Mesenteric fat pad (tissue), 1 donor: Measurements from ENCODE around the gene SLC16A12. TPM values are rescaled to one million over a fixed set of nuclear protein-coding genes. Genes with fewer than 3 reads are reported as not detected.
"Not testable (repeated sequence)": the region's sequence is repeated elsewhere in the genome, so short reads cannot be mapped to it uniquely, and the experiment has no call there.

ENCODE experiments used
- DNase-seq: peaks from one replicate; pipeline ENCODE4 v3.0.0-alpha.2; 2020; ENCODE audit warnings: low spot score
- total RNA-seq: library from RNA; stranded (reverse); fragmentation: NEBNext Ultra II Directional; extraction: Animal tissue kit (Norgen Biotek cat#: 25700); gene quantifications from one replicate; pipeline ENCODE4 v1.2.1, GENCODE V29; 2021
- donor health status: DM: yes; HTN: yes; CAD: no.

Gene SLC16A12
- total RNA-seq, 1 donor from 2014 or later: 0.22 TPM

DNA sequence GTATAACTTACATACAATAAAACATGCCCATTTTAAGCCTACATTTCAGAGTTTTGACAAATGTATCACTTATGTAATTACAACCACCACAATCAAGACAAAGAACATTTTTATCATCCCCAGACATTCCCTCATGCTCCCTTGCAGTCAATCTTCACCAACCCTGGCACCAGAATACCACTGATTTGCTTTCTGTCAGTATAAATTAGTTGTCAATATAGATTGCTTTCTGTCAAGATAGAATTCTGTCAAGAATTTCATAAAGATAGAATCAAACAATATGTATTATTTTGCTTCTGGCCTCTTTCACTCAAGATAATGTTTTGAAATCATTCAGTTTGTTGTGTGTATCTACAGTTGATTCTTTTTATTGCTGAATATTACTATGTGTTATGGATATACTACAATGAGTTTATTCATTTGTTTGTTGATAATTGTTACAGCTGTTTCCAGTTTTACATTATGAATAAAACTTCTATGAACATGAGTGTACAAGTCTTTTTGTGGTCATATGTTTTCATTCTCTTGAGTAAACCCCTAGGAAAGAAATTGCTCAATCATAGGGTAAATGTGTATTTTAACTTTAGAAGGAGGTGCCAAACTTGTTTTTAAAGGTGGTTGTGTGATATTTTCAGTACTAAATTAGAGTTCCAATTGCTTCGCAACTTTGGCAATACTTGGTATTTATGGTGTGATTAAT lies 64.1 kb downstream of the SLC16A12 start:
- no peak for DNase-seq

DNA sequence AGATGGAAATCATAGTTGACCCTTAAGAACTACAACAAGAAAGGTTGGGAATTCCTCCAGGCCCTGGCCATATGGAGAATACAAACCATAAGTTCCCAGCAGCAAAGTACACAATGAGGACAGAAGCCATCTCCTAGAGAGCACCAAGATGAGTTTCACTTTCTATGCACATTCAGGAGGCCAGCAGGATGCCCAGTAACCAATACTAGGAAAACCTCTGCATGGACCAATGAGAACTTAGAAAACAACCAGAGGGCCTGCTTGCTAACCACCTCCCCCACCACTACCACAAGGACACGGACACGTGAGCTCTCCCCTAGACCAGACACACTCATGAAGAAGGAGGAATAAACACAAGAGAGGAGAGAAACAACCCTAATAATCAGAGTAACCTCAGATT lies 64.8 kb downstream of the SLC16A12 start:
- DNase-seq: no peak

DNA sequence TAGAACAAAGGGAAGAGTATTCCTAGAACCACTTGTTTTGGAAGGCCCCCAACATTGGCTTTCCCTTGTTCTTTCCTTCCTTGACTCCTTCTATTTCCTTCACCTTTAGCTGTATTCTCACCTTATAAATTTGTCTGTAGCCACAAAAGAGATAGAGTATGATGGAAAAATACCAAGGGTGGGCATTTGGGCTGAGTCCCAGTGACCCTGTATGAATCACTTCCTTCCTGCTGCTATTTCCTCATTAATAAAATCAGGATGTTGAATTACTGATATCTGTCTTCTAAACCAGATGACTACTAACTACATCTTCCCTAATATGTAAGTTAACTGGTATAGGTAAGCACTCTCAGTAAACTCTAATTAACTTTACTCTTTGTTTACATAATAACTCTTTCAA lies 65.9 kb downstream of the SLC16A12 start:
- DNase-seq: no peak

DNA sequence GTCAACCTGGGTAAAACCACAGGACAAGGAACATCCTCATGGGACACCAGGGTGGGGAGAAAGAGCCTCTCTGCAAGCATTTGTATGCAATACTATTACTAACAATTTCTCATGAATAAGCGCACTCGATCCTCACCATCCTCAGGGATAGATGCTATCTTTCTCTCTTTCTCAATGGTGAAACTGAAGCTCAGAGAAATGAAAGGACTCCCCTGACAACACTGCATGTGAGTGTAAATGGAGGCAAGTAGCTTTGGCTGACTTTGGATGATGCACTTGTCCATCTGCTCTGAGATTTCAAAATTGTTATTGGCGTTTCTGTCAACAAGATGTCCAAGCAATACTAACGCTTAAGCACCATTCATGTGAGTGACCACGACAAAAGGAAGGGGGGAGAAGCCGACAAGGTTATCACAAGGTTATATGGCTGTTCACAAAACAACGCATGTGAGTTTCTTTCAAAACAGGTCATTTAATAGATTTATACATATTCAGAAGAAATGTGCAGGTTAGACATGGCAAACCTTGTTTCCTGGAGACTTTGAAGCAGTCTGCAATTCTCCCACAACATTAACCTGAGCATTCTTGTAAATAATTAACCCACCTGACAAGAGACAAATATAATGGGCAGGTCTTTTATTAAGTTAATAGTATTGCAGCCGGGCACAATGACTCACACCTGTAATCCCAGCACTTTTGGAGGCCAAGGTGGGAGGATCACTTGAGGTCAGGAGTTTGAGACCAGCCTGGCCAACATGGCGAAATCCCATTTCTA lies 67.0 kb downstream of the SLC16A12 start:
- DNase-seq: no peak

DNA sequence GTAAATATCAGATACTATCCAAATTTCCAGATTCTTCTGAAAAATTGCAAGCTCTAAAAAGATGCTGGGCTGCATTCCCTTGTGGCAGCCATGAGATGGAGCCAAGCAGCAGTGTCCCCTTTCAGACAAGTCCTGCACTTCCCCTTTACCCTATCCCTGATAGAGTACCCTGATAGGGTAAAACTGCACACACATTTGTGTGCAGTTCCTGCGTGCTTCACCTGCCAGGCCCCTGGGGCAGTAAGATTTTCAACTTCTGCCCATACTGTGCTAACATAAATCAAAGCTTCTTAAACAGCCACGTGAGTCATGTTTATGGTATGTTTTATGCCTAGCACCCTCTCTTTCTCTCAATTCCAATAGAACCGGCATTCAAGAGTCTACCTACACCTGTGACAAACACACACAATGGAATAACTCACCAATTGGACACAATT lies 68.8 kb downstream of the SLC16A12 start:
- no peak for DNase-seq

DNA sequence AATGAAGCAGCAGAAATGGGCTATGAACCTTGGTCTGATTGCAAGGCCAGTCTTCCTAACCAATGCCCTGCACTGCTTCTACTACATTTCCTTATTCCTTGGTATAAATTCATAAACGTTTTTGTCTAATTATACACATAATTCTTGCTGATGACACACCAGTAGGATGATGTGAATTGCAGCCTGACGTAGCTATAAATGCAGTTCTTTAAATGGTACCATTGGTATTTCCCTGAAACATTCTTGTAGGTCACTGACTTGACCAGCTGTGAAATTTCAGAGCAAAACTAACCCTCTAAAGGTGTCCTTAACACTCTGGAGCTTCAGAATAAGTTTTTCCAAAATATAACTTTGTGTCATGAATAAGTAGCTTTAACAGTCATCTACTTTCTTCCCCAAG lies 70.2 kb downstream of the SLC16A12 start:
- DNase-seq: no peak

DNA sequence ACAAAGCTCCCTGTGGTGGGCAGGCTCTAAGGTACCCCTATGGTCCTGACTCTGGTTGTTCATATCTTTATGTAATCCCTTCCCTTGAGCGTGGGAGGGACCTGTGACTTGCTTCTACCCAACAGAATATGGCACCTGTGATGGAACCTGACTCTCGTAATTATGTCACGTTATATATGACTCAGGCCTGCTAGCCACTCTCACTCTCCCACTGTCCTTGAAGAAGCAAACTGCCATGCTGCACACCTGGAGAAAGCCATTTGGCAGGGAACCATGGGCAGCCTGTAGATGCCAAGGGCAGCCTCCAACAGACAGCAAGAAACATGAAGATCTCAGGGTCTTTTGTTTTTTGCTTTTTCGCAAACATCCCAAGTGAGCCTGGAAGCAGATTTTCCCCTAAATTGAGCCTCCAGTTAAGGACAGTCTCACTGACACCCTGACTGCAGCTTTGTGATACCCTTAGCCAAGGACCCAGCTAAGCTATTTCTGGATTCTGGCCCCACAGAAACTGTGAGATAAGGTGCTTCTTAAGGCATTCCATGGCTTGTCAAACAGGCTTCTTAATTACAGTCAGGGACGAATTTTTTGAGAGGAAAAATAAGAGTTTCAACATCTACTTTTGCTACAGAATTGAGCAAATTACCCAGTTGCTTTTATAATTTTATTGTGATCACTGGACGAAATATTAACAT lies 71.4 kb downstream of the SLC16A12 start:
- DNase-seq: no peak

DNA sequence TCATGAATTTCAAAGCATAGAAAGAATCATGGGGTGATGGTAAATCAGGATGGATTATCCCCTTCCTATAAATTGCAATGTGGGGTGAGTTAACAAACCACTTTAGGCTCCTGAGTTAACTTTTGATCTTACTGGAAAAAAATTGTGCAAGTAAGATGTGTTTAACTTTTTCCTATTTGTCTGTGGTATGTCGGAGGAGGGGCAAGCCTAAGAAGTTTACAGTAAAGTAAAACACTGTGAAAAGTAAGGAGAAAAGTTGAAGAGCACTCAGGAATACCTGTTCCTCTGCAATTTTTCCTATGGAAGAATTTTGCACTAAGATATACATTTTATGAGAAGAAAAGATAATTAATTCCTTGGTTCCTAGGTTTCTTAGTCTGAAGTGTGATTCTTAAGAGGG lies 76.6 kb downstream of the SLC16A12 start:
- DNase-seq: no peak

DNA sequence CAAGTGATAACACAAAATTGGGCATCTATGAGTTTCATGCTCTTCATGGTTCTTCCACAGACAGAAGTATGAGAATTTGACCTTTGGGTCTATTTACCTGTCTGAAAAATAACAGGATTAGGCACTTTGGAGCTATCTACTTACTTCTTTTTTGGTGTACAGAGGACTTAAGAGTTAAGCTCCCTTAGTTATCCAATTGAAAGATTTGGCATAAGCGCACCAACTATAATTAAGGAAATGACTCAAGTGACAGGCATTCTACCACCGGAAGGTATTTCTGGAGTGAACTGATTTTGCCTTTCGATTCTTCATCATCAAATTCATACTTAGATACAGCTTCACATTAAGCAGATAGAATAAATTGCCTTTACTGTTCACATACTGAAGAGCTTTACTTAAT lies 77.1 kb downstream of the SLC16A12 start:
- no peak for DNase-seq

DNA sequence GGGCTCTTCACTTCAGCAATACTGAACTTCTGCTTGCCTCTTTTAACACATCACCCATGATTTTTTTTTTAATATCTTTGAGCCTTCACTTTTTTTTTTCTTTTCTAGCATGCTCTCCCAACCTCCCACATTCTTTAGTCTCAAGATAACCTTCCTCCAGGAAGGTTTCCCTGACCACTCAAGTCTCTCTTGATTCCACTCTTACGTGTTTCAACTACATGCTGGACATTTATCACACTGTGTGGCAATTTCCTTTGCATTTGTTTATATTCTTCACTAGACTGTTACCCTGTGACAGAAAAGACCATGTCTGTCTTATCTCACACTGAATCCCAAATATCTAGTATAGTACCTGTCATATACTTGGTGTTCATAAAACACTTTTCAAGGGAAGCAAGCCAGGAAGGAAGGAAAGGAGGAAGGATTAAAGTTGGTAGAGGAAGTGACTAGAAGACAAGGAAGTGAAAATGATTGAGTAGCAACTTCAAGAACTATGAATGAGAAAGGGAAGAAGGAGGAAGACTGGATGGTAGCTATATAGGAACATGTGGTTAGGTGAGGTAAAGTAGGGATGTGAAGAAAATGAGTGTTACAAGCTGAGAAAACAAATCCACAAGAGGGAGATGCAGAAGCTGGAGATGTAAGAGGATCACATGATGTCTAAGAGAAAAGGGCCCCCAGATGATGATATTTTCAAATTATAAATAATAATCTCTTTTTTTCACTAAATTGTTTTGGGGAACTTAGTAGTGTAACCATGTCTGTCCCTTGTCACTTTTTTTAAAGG lies 80.6 kb downstream of the SLC16A12 start:
- no peak for DNase-seq

DNA sequence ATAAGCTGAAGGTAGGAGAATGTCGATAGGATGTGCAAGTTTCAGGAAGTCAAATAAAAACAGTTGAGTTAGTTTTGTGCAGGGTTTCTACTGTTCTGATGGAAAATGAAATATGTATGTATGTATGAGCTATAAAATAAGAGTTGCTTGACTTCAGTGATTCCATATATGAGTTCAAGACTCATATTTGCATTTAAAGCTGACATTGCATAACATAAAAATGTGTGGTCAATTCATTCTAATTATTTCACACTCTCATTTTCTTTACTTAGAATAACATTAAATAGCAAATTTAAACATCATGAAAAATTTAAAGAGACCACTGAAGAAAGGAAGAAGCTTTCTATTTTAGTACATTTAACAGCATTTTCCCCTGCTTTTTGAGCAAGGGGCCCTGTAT lies 83.2 kb downstream of the SLC16A12 start:
- DNase-seq: no peak

DNA sequence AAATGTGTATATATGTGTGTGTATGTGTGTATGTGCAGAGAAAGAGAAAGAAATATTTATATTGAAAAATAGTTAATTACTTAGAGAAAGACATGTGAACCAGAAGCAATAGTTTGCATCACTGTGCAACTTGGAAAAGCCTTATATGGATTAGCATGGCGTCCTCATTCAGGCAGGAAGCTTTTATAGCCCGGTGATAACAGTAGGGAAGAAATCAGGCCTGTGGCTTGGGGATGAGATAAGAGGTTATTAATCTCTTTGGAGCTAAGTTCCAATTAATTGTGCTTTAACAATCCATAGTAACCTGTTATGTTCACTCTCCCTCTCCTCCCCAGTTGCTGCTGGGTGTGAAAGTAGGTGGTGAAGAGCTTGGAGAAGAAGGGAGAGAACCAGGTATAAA lies 84.5 kb downstream of the SLC16A12 start:
- DNase-seq: no peak

DNA sequence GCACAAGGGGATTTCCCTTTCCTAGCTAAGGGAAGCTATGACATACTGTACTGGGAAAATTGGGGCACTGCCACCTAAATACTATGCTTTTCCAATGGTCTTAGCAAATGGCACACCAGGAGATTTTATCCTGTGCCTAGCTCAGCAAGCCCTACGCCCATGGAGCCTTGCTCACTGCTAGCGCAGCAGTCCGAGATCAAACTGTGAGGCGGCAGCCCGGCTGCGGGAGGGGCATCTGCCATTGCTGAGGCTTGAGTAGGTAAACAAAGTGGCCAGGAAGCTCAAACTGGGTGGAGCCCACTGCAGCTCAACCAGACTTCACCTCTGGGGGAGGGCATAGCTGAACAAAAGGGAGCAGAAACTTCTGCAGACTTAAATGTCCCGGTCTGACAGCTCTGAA lies 90.6 kb downstream of the SLC16A12 start:
- not testable (repeated sequence) for DNase-seq

DNA sequence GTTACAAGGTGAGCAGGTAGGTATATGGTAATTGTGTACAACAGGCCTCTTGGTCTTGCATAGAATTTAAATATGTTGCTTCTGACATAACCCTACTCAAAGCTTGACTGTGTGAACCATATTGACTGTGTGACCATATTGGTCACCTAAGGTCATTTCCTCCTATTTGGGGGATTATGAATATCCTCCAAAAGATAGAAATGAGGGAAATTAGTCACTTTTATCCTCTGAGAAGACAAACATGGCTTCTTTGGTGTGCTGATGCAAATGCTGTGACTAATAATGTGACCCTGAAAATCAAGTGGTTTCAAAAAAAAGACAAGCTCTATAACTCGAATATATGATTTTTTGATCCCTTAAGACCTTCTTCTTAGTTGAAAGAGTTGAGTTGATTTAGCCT lies 93.1 kb downstream of the SLC16A12 start:
- no peak for DNase-seq

DNA sequence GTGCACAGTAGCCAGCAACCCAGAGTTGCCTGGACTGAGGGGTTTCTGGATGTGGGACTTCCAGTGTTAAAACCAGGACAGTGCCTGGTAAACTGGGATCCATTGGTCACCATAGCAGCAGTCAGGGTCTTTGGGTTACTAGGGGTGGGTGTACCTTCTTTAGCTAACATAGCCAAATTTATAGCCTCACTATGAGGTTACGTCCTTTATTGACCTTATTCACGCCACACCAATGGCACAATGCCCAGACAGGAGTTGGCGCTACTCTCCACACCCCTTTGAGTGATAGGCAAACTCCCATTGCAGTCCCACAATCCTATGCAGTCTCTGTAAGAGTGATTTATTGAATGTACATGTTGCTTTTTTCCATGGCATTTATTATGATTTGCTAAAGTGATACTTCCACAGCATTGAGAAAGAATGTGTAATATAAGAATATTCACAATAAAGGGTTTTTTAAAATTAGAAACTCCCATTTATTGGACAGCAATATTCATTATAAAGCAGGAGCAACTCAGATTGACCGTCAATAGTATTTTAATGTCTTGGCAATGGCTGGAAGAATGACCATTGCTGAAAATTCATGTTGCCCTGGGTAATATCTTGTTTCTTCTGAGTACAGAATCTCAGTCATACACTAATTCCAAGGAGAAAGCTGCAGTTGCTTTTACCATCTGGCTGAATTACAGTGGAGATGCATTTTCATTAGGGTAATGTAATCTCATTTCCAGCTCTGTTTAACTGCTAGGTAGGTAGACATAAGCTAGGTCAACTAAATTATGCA lies 95.0 kb downstream of the SLC16A12 start:
- DNase-seq: no peak

DNA sequence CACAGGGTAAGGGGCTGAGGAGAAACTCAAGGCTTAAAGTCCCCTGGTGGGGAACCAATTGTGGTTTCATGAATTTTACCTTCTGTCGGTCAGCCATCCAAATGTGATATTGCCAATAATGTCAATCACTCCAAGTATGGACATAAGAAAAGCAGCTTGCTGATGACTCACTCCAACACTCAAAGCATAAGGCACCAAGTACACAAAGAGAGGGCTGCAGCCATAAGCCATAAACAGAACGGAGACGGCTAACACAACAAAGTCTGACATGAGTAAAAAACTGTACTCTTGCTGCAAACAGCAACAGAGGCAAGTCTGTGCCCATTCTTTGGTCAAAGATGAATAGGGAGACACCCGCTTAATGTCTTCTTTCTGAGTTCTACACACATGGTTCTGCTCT lies 96.9 kb downstream of the SLC16A12 start:
- no peak for DNase-seq

DNA sequence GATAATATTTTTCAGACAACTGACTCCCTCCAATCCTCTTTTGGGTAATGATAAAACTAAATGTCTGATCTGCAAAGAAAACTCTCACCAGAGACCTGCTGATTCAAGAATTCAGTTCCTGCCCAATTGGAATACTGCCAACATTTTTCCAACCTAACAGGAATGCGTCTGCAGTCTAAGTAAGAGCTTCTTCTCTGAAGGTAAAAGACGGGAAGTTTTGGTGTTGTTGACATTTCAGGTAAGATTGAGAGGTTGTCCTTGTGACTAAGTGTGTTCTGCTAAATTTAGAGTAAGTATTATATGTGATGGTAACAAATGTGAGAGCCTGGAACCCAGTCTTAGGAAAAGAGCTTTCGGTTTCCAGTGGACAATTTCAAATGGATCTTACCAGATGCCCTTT lies 103.4 kb downstream of the SLC16A12 start:
- no peak for DNase-seq

DNA sequence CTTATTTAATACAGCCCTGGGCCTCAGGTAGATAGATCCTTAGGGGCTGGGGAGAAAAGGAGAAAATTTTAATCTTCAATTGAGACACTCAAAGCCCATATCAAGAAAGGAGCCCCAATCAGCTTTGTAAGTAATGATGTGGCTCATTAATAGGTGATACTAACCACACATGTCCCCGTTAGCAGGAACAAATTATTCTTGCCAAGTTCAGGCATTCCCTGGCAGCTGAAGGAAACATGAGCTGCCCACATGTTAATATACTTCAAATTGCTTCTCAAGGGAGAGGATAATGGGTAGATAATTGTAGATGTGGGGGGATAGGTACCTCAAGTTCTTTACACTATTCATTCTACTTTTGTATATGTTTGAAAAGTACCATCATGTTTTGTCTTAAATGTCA lies 106.5 kb downstream of the SLC16A12 start:
- no peak for DNase-seq

DNA sequence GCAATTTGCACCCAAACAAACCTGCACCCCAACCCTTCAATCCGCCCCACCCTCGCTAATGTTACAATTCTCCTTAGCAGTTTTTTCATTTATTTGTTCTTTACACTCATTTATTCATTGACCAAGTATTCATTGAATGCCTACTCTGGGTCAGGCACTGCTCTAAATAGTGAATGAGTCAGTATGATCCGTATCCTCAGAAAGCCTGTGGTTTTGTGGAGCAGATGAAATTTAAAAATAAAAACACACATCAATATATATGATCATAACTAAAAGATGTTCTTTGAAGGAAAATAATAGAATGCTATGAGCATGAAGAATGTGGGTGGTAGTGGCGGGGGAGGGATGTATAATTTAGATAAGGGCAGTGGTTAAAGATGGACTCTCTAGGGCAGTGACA lies 107.8 kb downstream of the SLC16A12 start:
- no peak for DNase-seq

DNA sequence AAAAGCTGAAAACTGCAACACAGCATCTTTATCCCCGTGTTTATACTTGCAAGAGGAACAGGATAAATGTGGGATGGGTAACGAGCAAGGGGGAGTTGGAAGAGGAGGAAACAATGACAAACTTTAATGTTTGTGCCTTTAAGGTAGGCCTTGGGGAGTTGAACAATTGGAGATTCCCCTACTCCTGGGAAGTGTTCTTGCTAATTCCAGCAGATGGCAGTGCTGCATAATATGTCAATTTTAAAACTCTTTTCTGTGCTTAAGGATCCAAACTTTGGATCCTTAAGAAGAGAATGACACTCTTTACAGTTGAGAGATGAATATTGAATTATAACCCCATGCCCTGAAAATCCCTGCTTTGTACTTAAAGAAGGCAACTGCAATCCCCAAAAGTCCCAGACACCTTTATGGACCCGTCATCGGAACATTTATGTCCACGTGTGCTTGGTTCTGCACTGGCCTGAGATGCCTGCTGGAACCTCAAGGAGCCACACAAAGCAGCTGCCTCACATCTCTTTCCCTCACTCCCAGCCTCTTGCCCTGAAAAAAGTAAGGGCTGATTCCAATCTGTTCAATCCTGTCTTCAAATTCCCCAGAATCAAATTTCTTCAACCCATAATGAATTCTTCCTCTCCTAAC lies 109.0 kb downstream of the SLC16A12 start:
- DNase-seq: no peak
